HG02759 (cell line): ENCODE measurements around the gene NDC80.
A peak's percentile ranks its signal among the peaks of the same experiment; 100 is the strongest.
"Not testable (repeated sequence)": the region's sequence is repeated elsewhere in the genome, so short reads cannot be mapped to it uniquely, and the experiment has no call there.

Experiments used
- ATAC-seq: cut with Tn5 transposase; IDR thresholded peaks from one replicate; pipeline ENCODE4 v1.9.1; 2021; ENCODE audit warnings: mild to moderate bottlenecking, moderate library complexity; ENCODE audit not compliant: unreplicated experiment

The NDC80 gene

DNA sequence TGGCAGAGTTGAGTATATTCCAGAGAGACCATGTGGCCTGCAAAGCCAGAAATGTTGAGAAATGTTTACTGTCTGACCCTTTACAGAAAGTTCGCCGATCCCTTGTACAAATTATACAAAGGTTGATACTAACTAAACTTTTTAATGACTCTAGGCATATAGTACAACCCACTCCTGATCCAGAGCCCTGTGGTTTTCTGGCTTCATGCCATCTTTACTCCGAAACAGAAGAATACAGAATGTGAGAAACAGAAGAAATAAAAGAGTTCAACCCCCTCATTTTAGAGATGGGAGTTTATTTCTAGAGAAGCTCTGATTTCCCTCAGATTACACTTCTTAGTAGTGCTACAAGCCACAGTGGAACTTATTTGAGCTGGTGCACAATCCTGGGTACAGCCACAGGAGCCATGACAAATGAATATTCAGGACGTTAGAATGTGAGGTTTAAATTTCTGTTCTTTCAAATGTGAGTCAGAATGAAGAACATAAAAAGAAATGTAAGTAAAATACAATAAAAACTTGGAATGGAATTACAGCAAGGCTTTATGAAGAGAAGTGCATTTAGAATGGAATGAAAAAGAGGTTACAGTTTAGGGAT, 46.1 kb downstream of the NDC80 start:
- no peak for ATAC-seq

DNA sequence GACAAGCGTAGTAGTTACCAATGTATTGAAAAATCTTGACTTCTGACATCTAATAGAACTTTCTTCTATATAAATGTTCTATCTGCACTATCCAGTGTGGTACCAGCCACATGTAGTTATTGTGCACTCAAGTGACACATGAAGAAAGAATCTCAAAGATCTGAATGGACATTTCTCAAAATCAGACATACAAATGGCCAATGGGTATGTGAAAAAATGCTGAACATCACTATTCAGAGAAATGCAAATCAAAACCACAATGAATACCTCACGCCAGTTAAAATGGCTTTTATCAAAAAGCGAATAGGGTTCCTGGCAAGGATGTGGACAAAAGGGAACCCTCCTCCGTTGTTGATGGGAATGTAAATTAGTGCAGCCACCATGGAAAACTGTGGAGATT, 46.7 kb downstream of the NDC80 start:
- ATAC-seq = no peak

DNA sequence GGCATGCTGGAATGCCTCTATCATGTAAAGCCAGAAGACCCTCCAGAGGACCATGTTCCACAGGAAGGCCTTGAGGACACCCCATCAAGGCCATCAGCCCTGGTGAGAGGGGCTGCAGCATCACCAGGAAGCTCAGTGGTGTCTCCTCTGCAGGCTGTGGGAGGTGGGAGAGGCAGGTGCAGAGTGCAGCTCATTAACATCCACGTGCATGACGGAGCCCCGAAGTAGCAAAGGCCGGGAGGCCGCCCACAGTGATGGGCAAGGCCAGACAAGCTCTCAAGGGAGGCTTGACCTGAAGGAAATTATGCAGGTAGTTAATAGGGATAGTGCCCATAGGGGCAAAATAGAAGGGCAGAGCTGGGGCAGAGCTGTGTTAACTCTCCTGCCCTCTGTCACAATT, 53.9 kb downstream of the NDC80 start:
- no peak for ATAC-seq

DNA sequence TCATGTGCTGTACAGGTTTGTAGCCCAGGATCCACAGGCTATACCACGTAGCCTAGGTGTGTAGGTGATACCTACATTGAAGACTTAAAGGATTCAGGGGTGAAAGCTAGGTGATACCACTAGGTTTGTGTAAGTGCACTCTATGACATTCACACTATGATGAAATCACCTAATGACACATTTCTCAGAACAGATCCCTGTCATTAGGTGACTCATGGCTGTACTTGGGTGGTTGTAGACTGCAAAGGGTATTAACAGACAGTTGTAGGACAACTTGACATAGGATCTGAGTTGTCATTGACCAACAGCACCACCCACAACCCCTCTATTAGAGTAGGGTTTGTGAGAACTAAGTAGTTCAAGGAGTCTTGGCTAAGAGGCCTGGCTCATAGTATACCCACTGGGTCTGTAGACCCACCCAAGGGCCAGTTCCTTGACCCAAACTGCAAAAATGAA, 56.5 kb downstream of the NDC80 start:
- ATAC-seq = peak; percentile 95

DNA sequence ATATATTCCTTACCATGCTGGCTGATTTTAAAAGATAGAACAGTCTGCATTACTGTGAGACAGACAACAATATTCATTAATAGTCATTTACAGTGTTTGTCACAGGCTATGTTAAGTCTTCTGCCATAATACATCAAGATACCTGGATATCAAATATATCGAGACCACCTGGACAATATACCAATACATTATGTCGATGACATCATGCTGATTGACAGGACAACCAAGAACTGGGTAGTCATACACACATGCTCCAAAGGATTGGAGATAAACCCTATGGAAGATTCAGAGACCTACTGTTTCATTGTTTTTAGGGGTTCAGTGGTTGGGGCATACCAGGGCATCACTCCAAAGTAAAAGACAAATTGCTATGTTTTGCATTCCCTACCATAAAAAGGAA, 57.6 kb downstream of the NDC80 start:
- no peak for ATAC-seq

DNA sequence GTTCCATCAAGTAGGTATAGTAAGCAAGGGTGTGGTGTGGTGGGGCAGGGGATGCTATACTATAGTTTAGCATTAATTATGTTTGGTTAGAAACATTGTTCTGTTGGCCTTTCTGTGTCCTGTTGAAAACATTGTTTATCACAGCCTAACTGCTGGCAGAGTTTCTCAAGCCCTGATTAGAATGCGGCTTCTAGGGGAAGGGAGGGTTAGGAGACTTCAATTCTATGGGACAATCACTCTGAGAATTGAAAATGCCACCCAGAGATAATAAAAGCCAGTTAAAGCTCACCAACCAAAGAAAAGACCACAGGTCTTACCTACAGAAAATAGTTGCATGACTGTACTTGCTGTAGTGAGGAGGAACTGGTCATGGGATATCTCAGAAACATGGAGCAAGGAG, 64.2 kb downstream of the NDC80 start:
- no peak for ATAC-seq

DNA sequence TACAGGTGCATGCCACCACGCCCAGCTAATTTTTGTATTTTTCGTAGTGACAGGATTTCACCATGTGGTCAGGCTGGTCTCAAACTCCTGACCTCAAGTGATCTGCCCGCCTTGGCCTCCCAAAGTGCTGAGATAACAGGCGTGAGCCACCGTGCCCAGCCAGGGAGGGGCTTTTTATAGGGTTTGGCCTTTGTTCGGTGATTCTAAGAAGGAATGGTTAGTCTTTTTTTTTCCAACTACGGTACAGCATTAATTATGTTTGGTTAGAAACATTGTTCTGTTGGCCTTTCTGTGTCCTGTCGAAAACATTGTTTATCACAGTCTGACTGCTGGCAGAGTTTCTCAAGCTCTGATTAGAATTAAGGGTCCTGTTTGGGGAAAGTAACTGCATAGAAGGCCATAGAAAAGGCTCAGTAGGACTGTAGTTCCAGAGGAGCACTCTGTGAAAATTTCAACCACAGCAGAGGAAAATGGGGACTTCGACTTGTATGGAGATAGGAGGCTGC, 64.8 kb downstream of the NDC80 start:
- peak; percentile 7 for ATAC-seq

DNA sequence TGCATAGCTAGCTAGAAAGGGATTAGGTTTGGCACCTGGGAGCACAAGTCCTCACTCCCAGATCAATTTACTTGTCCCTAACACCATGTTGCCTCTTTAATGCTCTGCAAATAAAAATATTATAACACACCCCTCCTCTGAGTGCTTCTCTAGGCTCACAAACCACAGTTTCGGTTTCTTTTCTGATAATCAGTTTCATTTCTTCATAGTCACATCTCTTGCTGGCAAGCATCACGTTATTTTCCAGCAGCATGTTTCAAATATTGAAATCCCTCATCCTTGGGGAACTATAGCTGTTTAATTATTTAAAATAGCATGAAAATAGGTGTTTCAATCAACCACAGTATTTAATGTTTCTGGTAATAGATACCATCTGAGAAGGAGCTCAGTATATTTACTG, 70.3 kb downstream of the NDC80 start:
- peak; percentile 79 for ATAC-seq

DNA sequence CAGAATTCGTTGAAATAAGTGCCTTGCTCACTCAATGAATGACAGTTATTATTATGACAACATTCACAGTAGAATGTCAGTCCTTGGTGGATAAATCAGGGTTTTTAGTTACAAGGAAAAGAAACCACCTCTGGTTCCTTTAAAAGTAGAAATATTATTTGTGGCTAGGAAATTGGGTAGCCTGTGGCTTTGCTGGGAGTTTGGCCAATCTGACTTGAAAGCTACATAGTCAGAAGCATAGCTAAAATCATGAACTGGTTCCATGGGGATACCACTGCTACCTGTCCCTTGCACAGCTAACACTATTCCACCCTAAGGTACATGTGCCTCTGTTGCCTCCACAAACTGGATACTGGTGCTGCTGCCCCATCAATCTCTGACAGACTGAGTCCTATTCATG, 71.4 kb downstream of the NDC80 start:
- ATAC-seq = no peak

DNA sequence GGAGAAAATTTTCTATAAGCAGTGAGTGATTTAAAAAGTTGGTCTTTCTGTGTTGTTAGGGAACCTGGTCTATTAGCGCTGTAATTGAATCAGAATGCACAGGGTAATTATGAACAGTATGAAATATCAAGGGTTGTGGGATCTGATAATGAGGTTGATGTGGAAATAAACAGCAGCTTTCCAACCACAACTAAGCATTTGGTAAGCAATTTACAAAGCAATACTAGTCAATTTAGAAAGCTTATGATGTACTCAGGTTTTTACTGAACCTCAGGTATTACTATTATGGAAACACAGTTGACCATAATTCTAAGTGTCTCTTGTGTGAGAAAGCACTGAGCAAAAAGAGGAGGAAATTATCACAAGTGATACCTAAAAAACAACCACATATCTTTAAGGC, 73.2 kb downstream of the NDC80 start:
- ATAC-seq = no peak

DNA sequence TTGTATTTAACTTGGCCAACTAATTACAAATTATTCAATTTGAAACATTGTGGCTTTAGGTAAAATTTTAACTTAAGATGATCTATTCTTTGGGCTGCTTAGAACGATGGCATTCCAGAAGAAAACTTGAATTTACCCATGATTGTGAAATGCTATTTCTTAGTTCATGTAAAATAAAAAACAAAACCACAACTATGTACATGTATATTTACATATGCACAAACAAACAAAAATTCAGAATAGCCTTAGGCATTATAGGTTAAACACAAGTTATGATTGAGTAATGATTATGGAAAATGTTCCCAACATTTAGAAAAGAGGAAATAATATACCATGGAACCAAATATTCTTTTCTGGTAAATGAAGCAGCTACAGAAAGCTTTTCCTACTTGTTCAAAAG, 80.6 kb downstream of the NDC80 start:
- ATAC-seq = no peak

DNA sequence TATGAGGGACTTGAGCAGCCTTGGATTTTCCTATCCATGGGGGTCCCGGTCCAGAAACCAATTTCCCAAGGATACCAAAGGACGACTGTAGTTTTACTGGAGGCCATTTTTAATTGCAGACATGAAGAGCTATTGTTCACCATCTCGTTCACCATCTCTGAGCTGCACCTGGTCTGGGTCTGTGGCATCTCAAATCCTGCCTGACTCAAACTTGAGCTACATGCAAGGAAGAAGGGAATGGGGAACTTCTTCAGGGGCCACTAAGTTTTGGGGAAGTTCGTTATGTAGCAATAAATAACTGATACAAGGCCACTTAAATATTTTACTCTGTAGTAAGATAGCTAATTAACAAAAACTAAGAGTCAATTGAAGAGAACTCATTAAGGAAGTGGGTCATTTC, 82.1 kb downstream of the NDC80 start:
- ATAC-seq = no peak

DNA sequence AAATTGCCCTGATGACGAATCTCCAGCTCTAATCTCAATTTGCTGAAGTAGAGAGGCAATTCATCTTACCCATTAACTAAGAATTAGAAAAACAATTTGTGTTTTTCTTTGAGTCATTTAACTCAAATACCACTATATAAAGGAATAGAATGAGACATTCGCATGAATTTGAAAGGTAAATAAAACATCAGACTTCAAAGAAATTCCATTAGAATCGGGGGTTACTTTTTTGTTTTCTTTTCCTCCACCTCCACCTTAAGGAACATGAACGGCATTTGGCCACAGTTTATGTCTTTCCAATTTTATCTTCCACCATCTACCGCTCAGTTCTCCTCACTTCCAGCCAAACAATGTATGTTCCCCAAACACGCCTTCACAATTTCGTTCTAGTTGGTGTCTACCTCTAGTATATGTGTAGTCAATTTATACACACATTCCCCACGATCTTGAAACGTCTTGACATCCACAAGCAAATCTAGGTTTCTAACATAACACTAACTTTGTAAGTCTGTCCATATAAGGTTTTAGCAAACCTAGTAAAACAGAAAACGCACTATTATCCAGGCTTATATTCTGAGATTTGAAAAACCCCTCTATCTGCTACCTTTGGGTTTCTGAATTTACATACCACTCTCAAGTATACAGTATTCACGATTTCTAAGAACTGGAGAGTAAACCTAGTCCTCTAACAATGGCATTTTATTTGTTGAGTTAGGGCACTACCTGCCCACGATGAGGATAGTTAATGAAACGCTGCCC, 83.0 kb downstream of the NDC80 start:
- no peak for ATAC-seq

DNA sequence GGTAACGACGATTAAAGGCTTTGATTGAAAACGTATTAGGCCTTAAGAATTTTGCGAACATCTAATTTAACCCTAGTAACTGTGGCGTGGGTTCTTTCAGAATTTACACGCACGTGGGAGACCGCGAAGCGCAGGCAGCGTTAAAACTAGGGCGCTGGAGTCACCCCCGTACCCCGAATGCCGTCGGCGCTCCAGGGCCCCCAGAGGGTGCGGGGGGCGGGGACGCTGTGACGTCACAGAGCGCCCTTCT, 83.5 kb downstream of the NDC80 start:
- peak; percentile 39 for ATAC-seq

DNA sequence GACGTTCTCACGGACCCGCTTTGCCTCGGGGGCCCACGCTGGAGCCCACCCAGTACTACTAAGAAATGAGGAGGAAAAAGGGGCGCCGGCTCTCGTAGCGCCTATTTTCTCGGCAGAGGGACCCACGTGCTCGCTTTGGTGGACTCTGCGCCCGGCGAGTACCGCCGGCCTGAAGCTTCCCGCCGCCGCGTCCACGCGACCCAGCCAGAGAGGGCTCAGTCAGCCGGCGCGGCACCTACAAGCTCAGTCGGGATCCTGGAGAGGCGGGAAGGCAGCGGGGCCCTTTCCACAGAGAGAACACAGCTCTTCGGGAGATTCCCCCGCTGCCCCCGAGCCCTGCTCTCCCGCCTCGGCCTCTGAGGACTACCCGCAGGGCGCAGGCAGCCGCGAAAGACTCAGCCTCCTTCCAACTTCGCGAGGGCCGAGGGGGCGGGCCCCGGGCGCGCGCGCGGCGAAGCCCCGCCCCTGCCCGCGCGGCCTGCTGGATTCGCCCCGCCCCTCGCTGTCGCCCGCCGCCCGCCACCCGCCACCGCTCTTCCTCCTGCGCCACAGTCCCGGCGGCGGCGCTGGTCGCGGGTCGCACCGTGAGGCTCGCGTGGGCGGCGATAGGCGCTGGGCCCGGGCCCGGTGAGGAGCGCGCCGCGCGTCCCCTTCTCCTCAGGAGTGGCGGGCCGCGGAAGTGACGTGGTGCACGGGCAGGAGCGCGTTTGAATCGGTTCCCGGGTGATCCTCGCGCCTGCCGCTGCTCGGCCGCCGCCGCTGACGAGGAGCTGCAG, 84.0 kb downstream of the NDC80 start, which contains the start of gene SMCHD1:
Gene SMCHD1 (plus strand): TSS at position 549 of the 776 bp plus-strand sequence. CDS start 350 bp downstream, outside the sequence.
- peak; percentile 78 for ATAC-seq

DNA sequence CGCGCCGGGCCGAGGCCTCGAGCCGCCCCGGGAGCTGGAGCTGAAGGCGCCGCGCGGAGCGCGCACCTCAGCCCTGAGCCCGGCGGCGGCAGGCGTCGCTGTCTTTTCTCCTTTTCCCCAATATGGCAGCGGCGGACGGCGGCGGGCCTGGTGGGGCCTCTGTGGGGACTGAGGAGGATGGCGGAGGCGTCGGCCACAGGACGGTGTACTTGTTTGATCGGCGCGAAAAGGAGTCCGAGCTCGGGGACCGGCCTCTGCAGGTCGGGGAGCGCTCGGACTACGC, 84.5 kb downstream of the NDC80 start:
- peak; percentile 29 for ATAC-seq

DNA sequence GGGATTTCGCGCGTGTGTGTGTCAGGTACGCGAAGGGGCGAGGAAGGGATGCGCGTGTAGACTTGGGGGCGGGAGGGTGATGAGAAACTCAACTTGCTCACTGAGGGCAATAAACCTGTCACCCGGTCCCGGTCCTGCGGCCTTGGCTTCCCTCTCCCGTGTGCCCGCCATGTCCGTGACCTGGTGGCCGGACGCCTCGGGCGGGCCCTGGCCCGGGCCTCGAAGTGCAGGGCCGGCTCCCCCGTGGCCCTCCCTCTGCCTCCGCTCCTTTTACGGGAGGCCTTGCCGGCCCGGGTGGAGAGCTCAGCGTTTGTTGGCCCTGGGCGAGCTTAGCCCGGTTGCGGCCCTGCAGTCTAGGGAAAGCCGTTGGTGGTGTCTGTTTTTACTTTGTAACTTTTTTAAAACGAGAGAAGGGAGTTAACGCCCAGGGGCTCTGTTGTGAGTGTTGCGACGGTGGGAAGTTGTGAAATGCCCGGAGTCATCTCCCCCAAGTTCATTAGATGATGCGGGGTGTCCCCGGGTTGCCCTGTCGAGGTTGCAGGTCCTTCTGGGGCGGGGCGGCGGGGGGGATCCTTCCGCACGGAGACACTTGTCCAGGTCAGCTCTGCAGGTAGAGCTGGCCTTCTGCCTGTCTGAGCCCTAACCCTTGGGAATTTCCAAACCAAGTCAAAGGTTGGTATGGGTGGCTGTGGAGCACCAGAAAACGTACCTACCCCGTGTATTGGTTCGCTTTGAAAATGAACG, 85.1 kb downstream of the NDC80 start:
- ATAC-seq = peak; percentile 11

DNA sequence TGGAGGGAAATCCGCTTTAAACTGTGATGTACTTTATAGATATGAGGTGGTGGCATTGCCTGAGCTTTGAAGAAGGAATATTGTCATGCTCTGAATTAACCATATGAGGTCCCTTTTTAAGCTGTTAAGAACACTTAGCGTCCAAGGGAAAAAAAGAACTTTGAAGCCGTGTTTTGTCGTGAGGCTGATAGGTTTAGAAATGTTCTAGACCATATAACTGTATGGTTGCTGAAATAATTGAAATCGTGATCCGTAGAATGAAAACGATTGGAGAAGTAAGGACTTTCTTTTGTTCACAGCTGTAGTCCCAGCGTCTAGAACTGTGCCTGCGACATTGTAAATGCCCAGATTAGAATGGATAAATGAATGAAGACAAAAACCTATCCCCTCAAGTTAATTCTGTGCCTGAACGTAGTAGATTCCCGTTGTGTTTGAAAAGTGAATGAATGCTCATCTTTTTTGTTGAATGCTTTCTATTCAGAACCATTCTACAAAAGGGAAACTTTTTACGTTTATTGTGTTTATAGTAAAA, 85.7 kb downstream of the NDC80 start:
- no peak for ATAC-seq

DNA sequence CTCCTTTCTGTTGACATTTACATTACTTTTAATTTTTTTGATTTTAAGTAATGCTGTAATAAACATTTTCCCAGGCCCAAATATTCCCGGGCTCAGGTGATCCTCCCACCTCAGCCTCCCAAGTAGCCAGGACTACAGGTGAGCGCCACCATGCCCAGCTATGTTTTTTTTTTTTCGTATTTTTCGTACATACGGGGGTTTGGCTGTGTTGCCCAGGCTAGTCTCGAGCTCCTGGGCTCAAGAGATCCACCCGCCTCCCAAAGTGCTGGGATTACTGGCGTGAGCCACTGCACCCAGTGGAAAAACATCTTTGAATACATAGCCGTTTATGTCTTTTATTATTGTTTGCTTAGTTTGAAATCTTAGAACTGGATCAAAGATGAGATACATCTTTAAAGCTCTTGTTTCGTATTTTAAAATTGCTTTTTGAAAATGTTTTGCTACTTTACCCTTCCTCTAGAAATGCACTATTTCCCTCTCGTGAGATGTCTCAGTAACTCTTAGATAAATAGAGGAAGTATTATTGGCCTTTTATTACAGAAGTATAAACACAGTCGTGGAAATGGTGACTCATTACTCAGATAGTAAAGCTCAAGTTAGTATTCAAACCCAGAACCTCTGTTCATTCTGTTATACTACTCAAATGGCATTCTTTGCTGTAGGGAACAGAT, 86.6 kb downstream of the NDC80 start:
- ATAC-seq = no peak

DNA sequence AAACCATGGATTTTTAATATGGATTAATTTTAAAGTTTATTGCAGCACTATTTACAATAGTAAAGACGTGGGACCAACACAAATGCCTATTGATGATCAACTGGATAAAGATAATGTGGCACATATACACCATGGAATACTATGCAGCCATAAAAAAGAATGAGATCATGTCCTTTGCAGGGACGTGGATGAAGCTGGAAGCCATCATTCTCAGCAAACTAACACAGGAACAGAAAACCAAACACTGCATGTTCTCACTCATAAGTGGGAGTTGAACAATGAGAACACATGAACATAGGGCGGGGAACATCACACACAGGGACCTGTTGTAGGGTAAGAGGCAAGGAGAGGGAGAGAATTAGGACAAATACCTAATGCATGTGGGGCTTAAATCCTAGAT, 89.5 kb downstream of the NDC80 start:
- ATAC-seq = not testable (repeated sequence)

DNA sequence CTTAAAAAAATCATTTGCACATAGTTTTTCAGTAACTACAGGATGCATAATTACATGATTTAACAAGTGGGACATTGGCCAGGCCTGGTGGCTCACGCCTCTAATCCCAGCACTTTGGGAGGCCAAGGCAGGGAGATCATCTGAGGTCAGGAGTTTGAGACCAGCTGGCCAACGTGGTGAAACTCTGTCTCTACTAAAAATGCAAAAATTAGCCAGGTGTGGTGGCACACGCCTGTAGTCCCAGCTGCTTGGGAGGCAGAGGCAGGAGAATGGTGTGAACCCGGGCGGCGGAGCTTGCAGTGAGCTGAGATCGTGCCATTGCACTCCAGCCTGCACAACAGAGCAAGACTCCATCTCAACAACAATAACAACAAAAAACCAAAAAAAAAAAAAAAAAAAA, 90.9 kb downstream of the NDC80 start:
- not testable (repeated sequence) for ATAC-seq
